A549 (cell line): ENCODE measurements around the gene TMPRSS6.

Experiments
- CEBPB ChIP-seq, 2 experiments: fragments of >200 bp in 1 of 2; sonication (Bioruptor Twin) in 1 of 2; formaldehyde crosslinking in 1 of 2; IDR thresholded peaks; 2 replicates each; pipeline ENCODE4 v1.6.1; 2012 to 2016
- EHMT2 ChIP-seq: fragments of 200-600 bp; sonication (generic); IDR thresholded peaks from 2 replicates; pipeline ENCODE4 v1.6.1; 2016; ENCODE audit warnings: antibody characterized with exemption, low read depth, mild to moderate bottlenecking, moderate library complexity
- EP300 ChIP-seq, 2 experiments: fragments of >200 bp; sonication (Bioruptor Twin); formaldehyde crosslinking; IDR thresholded peaks; 2 replicates in 1 of 2; 3 replicates in 1 of 2; pipeline ENCODE4 v1.6.1; 2016 to 2017
- ESRRA ChIP-seq: fragments of 150-350 bp; IDR thresholded peaks from 2 replicates; pipeline ENCODE4 v1.6.1; 2014; ENCODE audit warnings: mild to moderate bottlenecking, low read length, borderline replicate concordance
- MAFK ChIP-seq: fragments of 450-650 bp; IDR thresholded peaks from 2 replicates; pipeline ENCODE4 v1.6.1; 2014; ENCODE audit not compliant: partially characterized antibody
- PHF8 ChIP-seq: fragments of 200-600 bp; sonication (generic); IDR thresholded peaks from 2 replicates; pipeline ENCODE4 v1.6.1; 2016; ENCODE audit warnings: low read depth, mild to moderate bottlenecking, antibody characterized with exemption, moderate library complexity, borderline replicate concordance
- POLR2A ChIP-seq: IDR thresholded peaks from 2 replicates; pipeline ENCODE4 v1.6.1; 2012; ENCODE audit warnings: mild to moderate bottlenecking, low read length
- TP53 ChIP-seq: fragments of 250-450 bp; sonication (Bioruptor Pico); IDR thresholded peaks from 2 replicates; pipeline ENCODE4 v1.5.0; 2021; ENCODE audit warnings: mild to moderate bottlenecking, moderate library complexity
- TF ChIP-seq, protein P1 (sequence below): fragments of >200 bp; sonication (Bioruptor Twin); formaldehyde crosslinking; IDR thresholded peaks from 3 replicates; pipeline ENCODE4 v1.5.1; 2016
- TF ChIP-seq, protein P2 (sequence below): IDR thresholded peaks from 2 replicates; pipeline ENCODE4 v1.6.1; 2012; ENCODE audit warnings: low read depth, borderline replicate concordance
- TF ChIP-seq, protein P3 (sequence below): IDR thresholded peaks from 2 replicates; pipeline ENCODE4 v1.6.1; 2012

DNA sequence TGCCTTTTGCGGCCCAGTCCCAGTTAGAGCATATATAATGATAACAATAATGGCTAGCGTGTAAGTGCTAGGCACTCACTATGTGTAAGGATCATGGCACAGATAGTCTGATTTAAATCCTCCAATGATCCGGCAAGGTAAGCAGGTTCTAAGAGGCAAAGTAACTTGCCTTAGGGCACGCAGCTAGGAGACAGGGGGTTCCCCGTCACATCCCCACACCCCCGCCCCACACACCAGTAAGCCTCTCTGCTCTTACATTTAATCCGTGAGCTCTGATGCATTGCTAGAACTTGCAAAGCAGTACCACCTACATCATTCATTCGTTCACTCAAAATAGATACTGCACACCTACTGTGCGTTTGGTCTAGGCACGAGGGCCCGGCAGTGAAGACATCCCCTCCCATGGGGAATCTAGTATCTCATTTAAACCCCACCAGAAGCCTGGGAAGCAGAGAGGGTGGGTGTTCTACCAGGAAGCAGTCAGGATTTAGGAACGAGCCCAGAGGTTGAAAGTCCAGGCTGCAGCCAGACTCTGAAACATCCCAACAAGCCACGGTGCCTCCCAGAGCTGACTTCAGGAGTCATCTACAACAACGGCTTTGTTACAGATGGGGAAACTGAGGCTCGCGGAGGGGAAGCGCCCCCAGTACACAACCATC lies 20.6 kb downstream of the TMPRSS6 start:
- TF ChIP-seq EHMT2: no peak
- TF ChIP-seq, protein P1, sequence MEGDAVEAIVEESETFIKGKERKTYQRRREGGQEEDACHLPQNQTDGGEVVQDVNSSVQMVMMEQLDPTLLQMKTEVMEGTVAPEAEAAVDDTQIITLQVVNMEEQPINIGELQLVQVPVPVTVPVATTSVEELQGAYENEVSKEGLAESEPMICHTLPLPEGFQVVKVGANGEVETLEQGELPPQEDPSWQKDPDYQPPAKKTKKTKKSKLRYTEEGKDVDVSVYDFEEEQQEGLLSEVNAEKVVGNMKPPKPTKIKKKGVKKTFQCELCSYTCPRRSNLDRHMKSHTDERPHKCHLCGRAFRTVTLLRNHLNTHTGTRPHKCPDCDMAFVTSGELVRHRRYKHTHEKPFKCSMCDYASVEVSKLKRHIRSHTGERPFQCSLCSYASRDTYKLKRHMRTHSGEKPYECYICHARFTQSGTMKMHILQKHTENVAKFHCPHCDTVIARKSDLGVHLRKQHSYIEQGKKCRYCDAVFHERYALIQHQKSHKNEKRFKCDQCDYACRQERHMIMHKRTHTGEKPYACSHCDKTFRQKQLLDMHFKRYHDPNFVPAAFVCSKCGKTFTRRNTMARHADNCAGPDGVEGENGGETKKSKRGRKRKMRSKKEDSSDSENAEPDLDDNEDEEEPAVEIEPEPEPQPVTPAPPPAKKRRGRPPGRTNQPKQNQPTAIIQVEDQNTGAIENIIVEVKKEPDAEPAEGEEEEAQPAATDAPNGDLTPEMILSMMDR: no peak
- TF ChIP-seq CEBPB (IDR thresholded peaks at IDR 0.05): no peak
- no peak for TF ChIP-seq PHF8
- TF ChIP-seq MAFK: no peak
- no peak for TF ChIP-seq POLR2A
- TF ChIP-seq EP300 (IDR thresholded peaks at IDR 0.05): no peak
- TF ChIP-seq TP53 (CRISPR knock-in tag): no peak
- no peak for TF ChIP-seq ESRRA
- TF ChIP-seq, protein P2, sequence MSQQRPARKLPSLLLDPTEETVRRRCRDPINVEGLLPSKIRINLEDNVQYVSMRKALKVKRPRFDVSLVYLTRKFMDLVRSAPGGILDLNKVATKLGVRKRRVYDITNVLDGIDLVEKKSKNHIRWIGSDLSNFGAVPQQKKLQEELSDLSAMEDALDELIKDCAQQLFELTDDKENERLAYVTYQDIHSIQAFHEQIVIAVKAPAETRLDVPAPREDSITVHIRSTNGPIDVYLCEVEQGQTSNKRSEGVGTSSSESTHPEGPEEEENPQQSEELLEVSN: no peak
- TF ChIP-seq, protein P3, sequence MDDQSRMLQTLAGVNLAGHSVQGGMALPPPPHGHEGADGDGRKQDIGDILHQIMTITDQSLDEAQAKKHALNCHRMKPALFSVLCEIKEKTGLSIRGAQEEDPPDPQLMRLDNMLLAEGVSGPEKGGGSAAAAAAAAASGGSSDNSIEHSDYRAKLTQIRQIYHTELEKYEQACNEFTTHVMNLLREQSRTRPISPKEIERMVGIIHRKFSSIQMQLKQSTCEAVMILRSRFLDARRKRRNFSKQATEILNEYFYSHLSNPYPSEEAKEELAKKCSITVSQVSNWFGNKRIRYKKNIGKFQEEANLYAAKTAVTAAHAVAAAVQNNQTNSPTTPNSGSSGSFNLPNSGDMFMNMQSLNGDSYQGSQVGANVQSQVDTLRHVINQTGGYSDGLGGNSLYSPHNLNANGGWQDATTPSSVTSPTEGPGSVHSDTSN: no peak
